WI38 (cell line): ENCODE measurements around the gene RGS19.

ENCODE experiments used
- H3K4me3 ChIP-seq: 2 replicates; pipeline ENCODE4 v1.5.1; 2011; ENCODE audit warnings: low read depth, mild to moderate bottlenecking, control low read depth, low read length
- CTCF ChIP-seq: IDR thresholded peaks from 2 replicates; pipeline ENCODE4 v1.5.1; 2012; ENCODE audit warnings: low read depth, mild to moderate bottlenecking, control low read depth, low read length

The RGS19 gene

DNA sequence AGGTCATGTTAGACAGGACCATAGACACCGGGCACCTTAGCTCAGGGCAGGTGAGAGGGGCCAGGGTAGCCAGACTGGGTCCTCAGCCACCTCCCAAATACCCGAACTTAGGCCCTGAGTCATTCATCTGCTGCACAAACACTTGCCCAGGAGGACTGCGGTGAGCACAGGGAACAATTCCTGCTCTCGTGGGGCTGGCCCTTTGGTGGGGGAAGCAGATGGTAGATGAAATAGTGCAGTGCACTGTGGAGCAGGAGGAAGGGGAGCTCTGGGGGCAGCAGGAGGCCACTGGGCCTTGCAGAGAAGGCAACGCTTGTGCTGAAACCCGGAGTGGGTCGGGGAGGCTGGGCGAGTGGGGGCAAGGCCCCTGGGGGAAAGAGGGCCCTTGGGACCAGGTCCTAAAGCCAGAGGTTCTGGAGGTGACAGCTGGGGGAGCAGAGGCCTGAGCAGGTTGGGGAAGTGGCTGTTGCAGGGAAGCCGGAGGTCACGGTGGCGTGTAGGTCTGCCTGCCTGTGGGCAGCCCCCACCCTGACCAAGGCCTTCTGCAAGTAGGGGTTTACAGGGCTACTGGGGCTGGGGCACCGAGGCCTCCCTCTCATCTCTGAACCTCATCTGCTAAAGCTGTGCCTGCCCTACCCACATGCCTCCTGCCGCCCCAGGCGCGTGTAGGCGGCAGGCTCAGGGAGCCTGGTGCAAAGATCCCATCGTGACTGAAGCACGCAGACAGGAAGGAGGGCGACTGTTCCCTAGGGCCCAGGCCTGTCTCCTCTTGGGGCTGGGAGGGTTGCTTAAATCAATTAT, 32.7 kb upstream of the RGS19 start:
- no peak overlapping the region for H3K4me3 ChIP-seq
- TF ChIP-seq CTCF: no peak

DNA sequence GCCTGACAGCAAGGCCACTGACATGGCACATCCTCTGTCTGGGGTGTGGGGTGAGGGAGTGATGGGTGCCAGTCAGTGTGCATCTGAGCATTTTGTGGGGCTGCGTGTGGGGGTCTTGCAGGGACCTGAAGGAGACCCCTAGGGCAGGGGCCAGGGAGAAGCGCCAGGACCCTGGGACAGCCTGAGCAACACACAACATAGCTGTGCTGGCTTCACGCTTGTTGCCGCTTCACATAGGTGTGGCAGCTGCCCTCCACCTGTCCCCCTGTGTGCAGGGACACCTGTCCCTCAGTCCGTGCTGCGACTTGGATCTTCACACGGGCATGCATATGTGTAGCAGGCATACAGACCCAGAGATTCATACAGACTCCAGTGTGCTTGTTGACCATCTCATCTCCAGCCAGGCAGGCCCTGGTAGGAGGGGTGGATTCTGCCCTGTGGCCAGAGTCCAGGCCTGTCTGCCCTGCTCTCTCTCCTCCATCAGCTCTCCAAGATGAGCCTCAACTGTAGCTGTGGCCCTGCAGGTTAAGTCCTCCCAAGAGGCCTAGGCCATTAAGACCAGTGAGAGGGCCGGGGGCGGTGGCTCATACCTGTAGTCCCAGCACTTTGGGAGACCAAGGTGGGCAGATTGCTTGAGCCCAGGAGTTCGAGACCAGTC, 31.2 kb upstream of the RGS19 start:
- no peak for TF ChIP-seq CTCF
- H3K4me3 ChIP-seq: no peak overlapping the region

DNA sequence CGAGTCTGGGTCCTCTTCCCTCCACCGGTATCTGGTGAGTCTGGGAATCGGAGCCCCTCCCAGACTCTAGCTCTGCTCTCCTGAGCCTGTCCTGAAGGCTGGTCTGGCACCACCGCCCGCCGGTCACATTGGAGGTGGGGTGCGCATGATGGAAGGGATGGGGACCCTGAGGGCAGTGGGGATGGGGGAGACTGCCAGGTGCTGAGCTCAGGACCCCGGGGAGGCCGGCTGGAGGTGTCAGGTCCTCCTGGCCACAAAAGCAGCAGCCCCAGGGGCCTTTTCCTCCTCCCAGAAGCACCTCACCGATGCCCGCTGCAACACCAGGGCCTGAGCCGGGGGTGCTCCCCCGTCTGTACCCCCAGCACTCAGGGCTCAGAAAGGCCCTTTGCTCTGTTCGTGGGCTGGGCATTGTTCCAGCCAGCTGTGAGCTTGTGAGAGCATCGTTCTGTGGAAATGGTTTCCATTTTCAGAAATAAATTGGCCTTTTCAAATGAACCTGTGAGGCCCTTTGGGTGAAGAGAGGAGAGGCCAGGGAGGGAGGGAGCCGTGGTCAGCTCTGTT, 30.6 kb upstream of the RGS19 start:
- no peak for TF ChIP-seq CTCF
- H3K4me3 ChIP-seq: no peak overlapping the region

DNA sequence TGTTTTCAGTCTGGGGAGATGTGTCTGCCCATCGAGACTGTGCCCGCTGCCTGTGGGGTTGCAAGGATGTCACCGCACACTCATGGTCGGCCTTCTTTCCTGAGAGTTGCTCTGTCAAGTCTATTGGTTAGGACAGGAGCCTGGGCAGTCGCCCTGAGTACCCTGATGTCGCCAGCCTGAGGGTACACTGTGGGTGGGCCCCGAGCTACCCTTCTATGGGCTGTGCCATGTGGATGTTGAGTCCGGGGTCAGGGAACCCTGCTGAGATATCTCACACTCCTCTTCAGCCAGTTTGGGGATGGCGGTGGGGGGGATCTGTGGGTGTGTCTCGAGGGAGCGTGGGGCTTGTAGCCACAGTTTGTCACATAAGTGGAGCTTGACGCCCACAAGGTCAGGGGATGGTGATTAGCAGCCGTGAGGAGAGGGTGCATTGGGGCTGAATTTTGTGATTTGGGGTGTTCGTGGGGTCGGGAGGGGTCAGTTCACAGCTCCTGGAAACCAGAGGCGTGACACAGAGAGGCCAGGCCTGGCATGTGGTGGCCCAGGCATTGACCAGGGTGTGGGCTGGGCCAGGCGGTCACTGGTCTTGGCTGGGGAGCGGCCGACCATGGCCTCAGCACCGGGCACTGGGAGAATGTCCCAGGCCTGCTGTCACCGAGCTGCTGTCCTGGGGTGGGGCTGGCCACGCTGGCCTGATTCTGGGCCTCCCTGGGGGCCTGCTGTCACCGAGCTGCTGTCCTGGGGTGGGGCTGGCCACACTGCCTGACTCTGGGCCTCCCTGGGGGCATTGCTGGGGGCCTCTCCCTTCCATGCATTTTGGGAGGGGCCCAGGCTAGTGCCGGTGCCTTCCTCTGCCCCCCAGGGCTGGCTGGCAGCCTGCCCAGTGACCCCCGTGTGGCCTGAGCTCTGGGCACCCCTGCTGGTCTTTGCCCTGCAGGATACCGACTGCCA, 29.7 kb upstream of the RGS19 start:
- H3K4me3 ChIP-seq: no peak overlapping the region
- TF ChIP-seq CTCF: no peak

DNA sequence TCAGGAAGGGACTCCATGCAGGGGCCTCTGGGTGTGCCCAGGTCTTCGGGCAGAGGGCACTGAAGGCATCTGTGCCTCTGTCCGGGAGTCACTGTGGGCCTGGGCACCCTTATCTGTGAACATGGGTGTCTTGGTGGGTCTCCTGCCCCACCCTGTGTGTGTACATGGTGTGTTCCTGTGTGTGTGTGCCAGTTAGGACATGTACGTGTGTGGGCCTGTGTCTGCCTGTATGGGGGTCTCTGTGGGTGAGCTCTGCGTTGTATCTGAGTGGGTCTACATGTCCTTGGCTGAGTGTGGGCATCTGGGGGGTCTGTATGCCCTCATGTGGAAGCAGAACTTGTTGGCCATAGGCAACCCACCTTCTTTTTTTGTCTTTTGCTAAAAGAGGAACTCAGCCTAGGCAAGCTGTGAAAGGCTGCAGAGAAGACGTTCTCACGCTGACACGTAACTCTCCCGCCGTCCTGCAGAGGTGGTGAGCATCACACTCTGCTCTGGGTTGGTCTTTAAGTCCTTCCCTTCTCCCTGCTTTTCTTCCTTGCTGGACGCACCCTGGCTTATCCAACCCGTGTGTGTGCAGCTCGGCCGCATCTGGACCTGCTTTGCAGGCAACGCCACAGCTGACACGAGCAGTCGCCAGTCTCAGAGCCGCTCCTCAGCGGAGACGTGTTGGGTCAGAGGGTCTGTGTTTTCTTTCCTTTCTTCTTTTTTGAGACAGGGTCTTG, 28.6 kb upstream of the RGS19 start:
- TF ChIP-seq CTCF: no peak

GRCh38 chr20:64106981-64107735, 27.8 kb upstream of the RGS19 start, which contains the start of gene NPBWR2:
Gene NPBWR2 (minus strand): TSS chr20:64107565. CDS start chr20:64106831, 734 bp downstream.
- TF ChIP-seq CTCF: no peak
- H3K4me3 ChIP-seq: no peak within 1 kb of the TSS

More for the DNA sequence above, 28.6 kb upstream of the RGS19 start:
- no peak overlapping the region for H3K4me3 ChIP-seq
